Stimulated activated naive CD4-positive, alpha-beta T cell treated with Interleukin-2 at 50 U/mL for 16 hours (primary cell): ENCODE data around the gene OR2H2.

ENCODE experiments used
- DNase-seq: peaks from one replicate; lab custom pipeline; 2025; lab: John Stamatoyannopoulos, UW

OR2H2 gene

GRCh38 chr6:29630315-29630714 lies 45.4 kb downstream of the OR2H2 start:
- DNase-seq: no peak

- DNase-seq: no peak
Observed at GRCh38 chr6:29631209-29631810, 46.4 kb downstream of the OR2H2 start.

- peak; percentile 50 for DNase-seq
Observed at GRCh38 chr6:29631860-29632731, 47.2 kb downstream of the OR2H2 start.

- DNase-seq: peak; percentile 58
Observed at GRCh38 chr6:29632789-29633533, 48.0 kb downstream of the OR2H2 start, which contains the start of gene GABBR1. TSS of gene GABBR1 (minus strand) at chr6:29633183. CDS start at chr6:29632385, 798 bp downstream.

GRCh38 chr6:29633534-29633905 lies 48.6 kb downstream of the OR2H2 start:
- no peak for DNase-seq

- DNase-seq: no peak
Observed at GRCh38 chr6:29637247-29637646, 52.3 kb downstream of the OR2H2 start.
